HG03159 (cell line): ENCODE data around the gene TMEM116.
"Not testable (repeated sequence)": the region's sequence is repeated elsewhere in the genome, so short reads cannot be mapped to it uniquely, and the experiment has no call there.

Experiments used
- ATAC-seq: cut with Tn5 transposase; IDR thresholded peaks from one replicate; pipeline ENCODE4 v1.9.1; 2021; ENCODE audit warnings: mild to moderate bottlenecking, moderate library complexity; ENCODE audit not compliant: unreplicated experiment

The TMEM116 gene

DNA sequence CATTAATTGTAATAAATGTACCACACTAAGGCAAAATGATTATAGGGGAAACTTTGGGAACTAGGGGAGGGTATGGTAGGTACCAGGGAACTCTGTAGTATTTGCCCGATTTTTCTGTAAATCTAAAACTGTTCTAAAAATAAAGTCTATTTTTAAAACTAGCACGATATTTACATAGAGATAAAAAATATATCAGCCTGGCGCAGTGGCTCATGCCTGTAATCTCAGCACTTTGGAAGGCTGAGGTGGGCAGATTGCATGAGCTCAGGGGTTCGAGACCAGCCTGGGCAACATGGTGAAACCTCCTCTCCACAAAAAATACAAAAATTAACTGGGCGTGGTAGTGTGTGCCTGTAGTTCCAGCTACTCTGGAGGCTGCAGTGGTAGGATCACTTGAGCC is 32.4 kb downstream of the TMEM116 start:
- ATAC-seq = no peak

DNA sequence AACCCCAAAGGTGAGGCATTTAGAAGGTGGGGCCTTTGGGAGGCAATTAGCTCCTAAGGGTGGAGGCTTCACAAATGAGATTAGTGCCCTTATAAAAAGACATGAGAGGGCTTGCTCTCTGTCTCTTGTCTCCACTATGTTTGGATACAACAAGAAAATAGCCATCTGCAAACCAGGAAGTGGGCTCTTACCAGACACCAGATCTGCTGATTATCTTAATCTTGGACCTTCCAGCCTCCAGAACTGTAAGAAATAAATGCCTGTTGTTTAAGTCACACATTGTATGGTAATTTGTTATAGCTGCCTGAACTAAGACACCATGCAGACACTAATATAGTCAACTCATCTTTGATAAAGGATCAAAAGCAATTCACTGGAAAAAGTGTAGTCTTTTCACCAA is 34.4 kb downstream of the TMEM116 start:
- no peak for ATAC-seq

DNA sequence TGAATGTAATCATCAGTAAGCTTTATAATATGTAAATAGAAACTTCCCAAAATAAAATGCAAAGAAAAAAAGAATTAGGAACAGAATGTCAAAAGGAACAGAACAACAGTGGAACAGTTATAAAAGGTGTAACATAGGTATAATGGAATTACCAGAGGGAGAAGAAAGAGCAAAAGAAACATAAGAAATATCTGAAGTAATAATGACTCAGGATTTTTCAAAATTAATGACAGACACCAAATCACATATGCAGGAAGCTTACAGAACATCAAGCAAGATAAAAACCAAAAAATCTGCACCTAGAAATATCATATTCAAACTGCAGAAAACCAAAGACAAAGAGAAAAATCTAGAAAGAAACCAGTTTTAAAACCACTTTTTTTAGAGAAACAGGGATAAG is 36.1 kb downstream of the TMEM116 start:
- ATAC-seq = no peak

DNA sequence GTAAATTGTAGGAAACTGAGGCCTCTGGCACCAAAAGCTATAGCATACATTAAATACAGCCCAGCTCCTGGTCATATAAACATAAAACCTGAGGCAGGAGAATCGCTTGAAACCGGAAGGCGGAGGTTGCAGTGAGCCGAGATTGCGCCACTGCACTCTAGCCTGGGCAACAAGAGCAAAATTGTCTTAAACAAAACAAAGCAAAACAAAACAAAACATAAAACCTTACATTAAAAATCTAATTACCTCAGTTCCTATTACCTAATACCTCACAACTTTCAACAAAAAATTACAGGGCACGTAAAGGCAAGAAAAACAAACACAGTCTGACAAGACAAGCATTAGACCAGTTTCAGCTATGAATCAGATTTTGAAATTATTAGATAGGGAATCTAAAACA is 36.7 kb downstream of the TMEM116 start:
- no peak for ATAC-seq

DNA sequence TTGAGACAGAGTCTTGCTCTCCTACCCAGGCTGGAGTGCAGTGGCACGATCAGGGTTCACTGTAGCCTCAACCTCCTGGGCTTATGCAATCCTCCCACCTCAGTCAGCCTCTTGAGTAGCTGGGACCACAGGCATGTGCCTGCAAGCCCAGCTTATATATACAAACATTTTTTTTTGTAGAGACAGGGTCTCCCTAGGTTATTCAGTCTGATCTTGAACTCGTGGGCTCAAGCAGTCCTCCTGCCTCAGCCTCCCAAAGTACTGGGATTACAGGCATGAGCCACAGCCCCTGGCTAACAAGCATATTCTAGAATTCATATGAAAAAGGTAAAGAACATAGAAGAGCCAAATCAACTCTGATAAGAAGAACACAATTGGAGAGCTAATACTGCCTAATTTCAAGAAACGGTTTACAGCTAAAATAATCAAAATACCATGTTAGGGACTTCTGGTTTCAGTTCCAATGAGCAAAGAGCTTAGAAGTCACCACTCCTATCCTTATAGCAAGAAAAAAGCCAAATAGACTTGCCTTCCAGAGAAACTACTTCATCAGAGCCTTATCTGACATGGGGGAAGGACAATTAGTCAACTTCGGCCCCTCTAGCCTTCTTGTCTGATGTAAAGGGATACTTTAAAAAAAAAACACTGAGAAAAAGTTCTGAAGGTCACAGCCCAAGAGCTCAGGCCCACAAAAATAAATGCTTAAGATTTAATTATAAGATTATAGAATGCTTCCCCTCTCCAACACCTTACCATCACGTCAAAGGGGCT is 37.6 kb downstream of the TMEM116 start:
- ATAC-seq = no peak

DNA sequence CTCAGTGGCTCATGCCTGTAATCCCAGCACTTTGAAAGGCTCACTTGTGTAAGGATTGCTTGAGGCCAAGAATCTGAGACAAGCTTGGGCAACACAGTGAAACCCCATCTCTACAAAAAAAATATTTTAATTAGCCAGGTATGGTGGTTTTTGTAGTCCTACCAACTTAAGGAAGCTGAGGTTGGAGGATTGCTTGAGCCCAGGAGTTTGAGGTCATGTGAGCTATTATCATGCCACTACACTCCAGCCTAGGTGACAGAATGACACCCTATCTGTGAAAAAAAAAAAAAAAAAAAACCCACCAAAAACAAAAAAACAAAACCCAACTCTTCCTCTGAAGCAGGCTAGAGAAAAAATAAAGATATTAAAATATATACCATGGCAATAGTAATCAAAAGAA is 41.2 kb downstream of the TMEM116 start:
- ATAC-seq = no peak

DNA sequence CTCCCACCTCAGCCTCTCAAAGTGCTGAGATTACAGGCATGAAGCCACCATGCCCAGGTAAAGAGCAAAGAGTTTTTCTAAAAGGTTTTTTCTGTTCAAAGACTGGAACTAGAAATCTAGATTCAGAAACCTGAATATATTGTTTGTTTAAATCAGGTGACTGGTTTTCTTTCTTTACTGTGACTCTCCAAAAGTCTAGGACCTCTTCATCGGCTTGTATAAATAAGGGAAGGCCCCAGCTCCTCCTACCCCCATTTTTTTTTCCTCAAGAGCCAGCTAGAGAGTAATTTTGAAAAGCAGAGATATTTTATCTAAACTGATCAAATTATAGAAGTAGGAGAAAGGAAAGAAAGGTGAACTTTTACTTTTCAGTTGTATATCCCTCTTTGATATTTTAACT is 48.0 kb downstream of the TMEM116 start:
- no peak for ATAC-seq

DNA sequence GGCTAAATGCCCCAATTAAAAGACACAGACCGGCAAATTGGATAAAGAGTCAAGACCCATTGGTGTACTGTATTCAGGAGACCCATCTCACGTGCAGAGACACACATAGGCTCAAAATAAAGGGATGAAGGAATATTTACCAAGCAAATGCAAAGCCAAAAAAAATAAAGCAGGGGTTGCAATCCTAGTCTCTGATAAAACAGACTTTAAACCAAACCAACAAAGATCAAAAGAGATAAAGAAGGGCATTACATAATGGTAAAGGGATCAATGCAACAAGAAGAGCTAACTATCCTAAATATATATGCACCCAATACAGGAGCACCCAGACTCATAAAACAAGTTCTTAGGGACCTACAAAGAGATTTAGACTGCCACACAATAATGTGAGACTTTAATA is 53.4 kb downstream of the TMEM116 start:
- ATAC-seq = not testable (repeated sequence)

GRCh38 chr12:111957224-111957623 is 55.7 kb downstream of the TMEM116 start:
- not testable (repeated sequence) for ATAC-seq

DNA sequence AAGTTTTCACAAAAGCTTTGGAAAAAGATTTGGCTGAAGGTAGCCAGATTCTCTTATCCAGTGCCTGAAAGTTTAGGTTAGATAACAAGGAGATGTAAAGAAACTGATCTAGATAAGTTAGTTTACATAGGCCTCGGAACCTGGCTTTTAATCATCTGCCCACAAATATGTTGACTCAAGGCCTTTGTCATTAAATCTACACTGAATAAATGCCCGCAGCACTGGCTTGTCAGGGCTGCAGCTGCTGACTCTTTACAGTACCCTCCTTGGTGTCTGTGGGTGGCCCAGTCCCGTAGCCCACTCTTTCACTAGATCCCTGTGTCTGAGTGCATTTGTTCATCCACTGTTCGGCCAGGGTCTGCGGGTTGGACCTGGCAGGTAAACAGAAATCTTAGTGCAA is 58.0 kb downstream of the TMEM116 start:
- no peak for ATAC-seq

DNA sequence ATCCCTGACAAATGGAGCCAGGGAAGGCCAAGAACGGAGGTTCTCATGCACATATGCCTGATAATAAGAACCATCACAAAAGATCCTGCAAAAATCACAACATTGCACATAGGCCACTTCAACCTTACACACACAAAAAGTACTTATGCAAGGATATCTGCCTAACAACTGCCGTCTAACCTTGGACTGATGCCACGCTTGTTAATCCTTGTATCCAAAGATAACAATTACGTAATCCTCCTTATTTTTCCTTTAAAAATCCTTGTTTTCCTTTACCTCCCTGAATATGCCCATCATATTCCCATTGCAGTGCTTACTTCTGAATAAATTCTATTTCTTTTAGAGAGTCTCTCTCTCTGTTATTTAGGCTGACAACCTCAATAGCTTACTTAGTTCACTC is 59.5 kb downstream of the TMEM116 start:
- no peak for ATAC-seq

- ATAC-seq = not testable (repeated sequence)
Observed at GRCh38 chr12:111952084-111952787, 60.7 kb downstream of the TMEM116 start.

- ATAC-seq = not testable (repeated sequence)
Observed at GRCh38 chr12:111950961-111951676, 61.8 kb downstream of the TMEM116 start.

- ATAC-seq = no peak
Observed at GRCh38 chr12:111943929-111944328, 69.0 kb downstream of the TMEM116 start.

GRCh38 chr12:111942557-111942956 is 70.4 kb downstream of the TMEM116 start:
- ATAC-seq = no peak

GRCh38 chr12:111937429-111937828 is 75.5 kb downstream of the TMEM116 start:
- ATAC-seq = no peak

GRCh38 chr12:111936869-111937268 is 76.1 kb downstream of the TMEM116 start:
- ATAC-seq = no peak

DNA sequence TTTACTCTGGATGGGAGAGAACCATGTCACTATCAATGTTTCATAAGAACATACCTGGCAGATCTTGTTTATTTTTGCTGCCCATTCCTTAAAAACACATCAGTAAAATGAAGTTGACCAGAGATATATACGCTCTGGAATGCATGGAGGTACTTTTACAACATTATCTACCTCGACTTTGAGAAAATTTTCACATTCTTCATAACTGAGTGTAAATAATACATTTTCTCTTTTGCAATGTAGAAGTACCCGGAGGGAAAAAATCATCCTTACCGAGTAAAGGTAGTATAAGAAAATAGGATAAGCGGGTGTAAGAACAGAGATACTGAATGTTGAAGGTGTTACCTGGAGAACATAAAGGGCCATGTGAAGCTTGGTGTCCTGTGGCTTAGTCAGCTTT is 80.7 kb downstream of the TMEM116 start:
- no peak for ATAC-seq

GRCh38 chr12:111927346-111927745 is 85.6 kb downstream of the TMEM116 start:
- ATAC-seq = no peak

DNA sequence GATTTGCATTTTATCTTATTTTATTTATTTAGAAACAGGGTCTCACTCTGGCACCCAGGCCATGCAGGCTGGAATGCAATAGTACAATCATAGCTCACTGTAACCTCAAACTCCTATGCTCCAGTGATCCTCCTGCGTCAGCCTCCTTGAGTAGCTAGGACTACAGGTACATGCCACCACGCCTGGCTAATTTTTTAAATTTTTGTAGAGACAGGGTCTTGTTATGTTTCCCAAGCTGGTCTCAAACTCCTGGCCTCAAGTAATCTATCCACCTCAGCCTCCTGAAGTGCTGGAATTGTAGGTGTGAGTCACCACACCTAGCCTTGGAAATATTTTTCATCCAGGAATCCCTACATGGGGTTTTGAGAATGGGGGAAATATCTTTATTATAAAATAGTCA is 86.3 kb downstream of the TMEM116 start:
- no peak for ATAC-seq

- ATAC-seq = no peak
Observed at GRCh38 chr12:111925171-111925570, 87.8 kb downstream of the TMEM116 start.

GRCh38 chr12:111907740-111908139 is 105.2 kb downstream of the TMEM116 start:
- no peak for ATAC-seq
